SK-N-SH (cell line): Measurements from ENCODE around the gene CBFA2T2. TPM values are rescaled to one million over a fixed set of nuclear protein-coding genes. Genes with fewer than 3 reads are reported as not detected.
"Not testable (repeated sequence)": the region's sequence is repeated elsewhere in the genome, so short reads cannot be mapped to it uniquely, and the experiment has no call there.

Experiments
- CTCF ChIA-PET: fragments of 300-600, 350-600 bp; formaldehyde crosslinking; extraction: SDS; loops from one replicate; lab custom pipeline; 2021; lab: Yijun Ruan, JAX
- POLR2A ChIA-PET: fragments of 350-600 bp; sonication (Branson Sonifier 250); formaldehyde crosslinking; extraction: SDS; loops from one replicate; lab custom pipeline; 2020; ENCODE audit warnings: antibody characterized with exemption, inconsistent platforms; lab: Yijun Ruan, JAX
- DNase-seq: peaks from one replicate; pipeline ENCODE4 v3.0.0; 2012
- H2AFZ ChIP-seq: fragments of 200-600 bp; sonication (generic); 2 replicates; pipeline ENCODE4 v1.8.1; 2016; ENCODE audit warnings: antibody characterized with exemption, mild to moderate bottlenecking, low read depth
- H3F3A ChIP-seq: fragments of 200-600 bp; sonication (generic); replicated peaks from 2 replicates; pipeline ENCODE3; 2016; ENCODE audit warnings: antibody characterized with exemption, mild to moderate bottlenecking; ENCODE audit not compliant: insufficient read depth
- H3K27ac ChIP-seq, 2 experiments: fragments of 200-500 bp in 1 of 2; fragments of 200-600 bp in 1 of 2; sonication (Bioruptor generic) in 1 of 2; sonication (generic), shearing (Covaris generic) in 1 of 2; 2 replicates each; pipeline versions ENCODE4 v1.5.1 to v1.6.1; 2014 to 2016; ENCODE audit warnings: low read depth in 2 of 2, inconsistent platforms in 1 of 2, low read length in 1 of 2, mild to moderate bottlenecking in 1 of 2, mixed read lengths in 1 of 2
- H3K27me3 ChIP-seq: fragments of 200-600 bp; sonication (generic), shearing (Covaris generic); 2 replicates; pipeline ENCODE4 v1.6.1; 2016; ENCODE audit warnings: mixed run types; ENCODE audit not compliant: insufficient read depth
- H3K36me3 ChIP-seq, 2 experiments: fragments of 200-500 bp in 1 of 2; fragments of 200-600 bp in 1 of 2; sonication (Bioruptor generic) in 1 of 2; sonication (generic) in 1 of 2; replicated peaks in 1 of 2; 2 replicates each; pipeline versions ENCODE3 to v1.5.1; 2014 to 2016; ENCODE audit warnings: low read length in 1 of 2, mild to moderate bottlenecking in 1 of 2; ENCODE audit not compliant: insufficient read depth in 2 of 2, control insufficient read depth in 1 of 2
- H3K4me1 ChIP-seq, 2 experiments: fragments of 200-500 bp in 1 of 2; fragments of 200-600 bp in 1 of 2; sonication (Bioruptor generic) in 1 of 2; sonication (generic), shearing (Covaris generic) in 1 of 2; 2 replicates each; pipeline versions ENCODE4 v1.5.1 to v1.6.1; 2014 to 2016; ENCODE audit warnings: low read depth in 1 of 2, low read length in 1 of 2, mixed run types in 1 of 2; ENCODE audit not compliant: insufficient read depth in 2 of 2, control insufficient read depth in 1 of 2
- H3K4me2 ChIP-seq: fragments of 200-600 bp; sonication (generic), shearing (Covaris generic); 2 replicates; pipeline ENCODE4 v1.6.1; 2017; ENCODE audit warnings: mixed run types
- H3K4me3 ChIP-seq, 2 experiments: fragments of 200-500 bp in 1 of 2; fragments of 200-600 bp in 1 of 2; sonication (Bioruptor generic) in 1 of 2; sonication (generic), shearing (Covaris generic) in 1 of 2; 2 replicates each; pipeline versions ENCODE4 v1.5.1 to v1.8.1; 2014 to 2016; ENCODE audit warnings: low read depth in 2 of 2, inconsistent platforms in 1 of 2, low read length in 1 of 2, mild to moderate bottlenecking in 1 of 2, mixed read lengths in 1 of 2, moderate library complexity in 1 of 2
- H3K79me2 ChIP-seq: fragments of 200-600 bp; sonication (generic); 2 replicates; pipeline ENCODE4 v1.8.1; 2017; ENCODE audit warnings: mild to moderate bottlenecking; ENCODE audit not compliant: insufficient read depth
- H3K9ac ChIP-seq: fragments of 200-600 bp; sonication (generic); 2 replicates; pipeline ENCODE4 v1.6.1; 2017; ENCODE audit warnings: mixed run types
- H3K9me2 ChIP-seq: fragments of 200-600 bp; sonication (generic); 2 replicates; pipeline ENCODE4 v1.6.1; 2017; ENCODE audit warnings: mixed run types
- H3K9me3 ChIP-seq: fragments of 200-600 bp; sonication (generic); 2 replicates; pipeline ENCODE4 v1.6.1; 2017; ENCODE audit warnings: mixed run types, mild to moderate bottlenecking, moderate library complexity
- H4K20me1 ChIP-seq: fragments of 200-600 bp; sonication (generic); 2 replicates; pipeline ENCODE4 v1.6.1; 2017; ENCODE audit warnings: mild to moderate bottlenecking, mixed run types; ENCODE audit not compliant: insufficient read depth
- ELF1 ChIP-seq: IDR thresholded peaks from 2 replicates; pipeline ENCODE4 v1.4.0; 2012
- EP300 ChIP-seq, 2 experiments: IDR thresholded peaks; 2 replicates each; pipeline versions ENCODE4 v1.4.0 to v1.6.1; 2012; ENCODE audit warnings: borderline replicate concordance in 1 of 2, low read depth in 1 of 2, low read length in 1 of 2
- FOXJ3 ChIP-seq: sonication (generic); formaldehyde crosslinking; IDR thresholded peaks from 2 replicates; pipeline ENCODE4 v1.5.1; 2020; ENCODE audit warnings: mild to moderate bottlenecking, missing genetic modification reagents
- FOXM1 ChIP-seq: IDR thresholded peaks from 2 replicates; pipeline ENCODE4 v1.4.0; 2012; ENCODE audit warnings: low read depth, mild to moderate bottlenecking
- GATA2 ChIP-seq: sonication (generic); formaldehyde crosslinking; IDR thresholded peaks from 2 replicates; pipeline ENCODE4 v1.5.0; 2020; ENCODE audit warnings: mild to moderate bottlenecking, missing genetic modification reagents
- MEF2A ChIP-seq: IDR thresholded peaks from 2 replicates; pipeline ENCODE4 v1.4.0; 2012; ENCODE audit warnings: low read depth, borderline replicate concordance
- NRF1 ChIP-seq: IDR thresholded peaks from 2 replicates; pipeline ENCODE4 v1.6.1; 2012; ENCODE audit warnings: low read depth, mild to moderate bottlenecking, low read length
- POLR2AphosphoS5 ChIP-seq: IDR thresholded peaks from 2 replicates; pipeline ENCODE4 v1.6.1; 2012; ENCODE audit warnings: low read depth, low read length
- RCOR1 ChIP-seq: fragments of 150-350 bp; IDR thresholded peaks from 2 replicates; pipeline ENCODE4 v1.6.1; 2017; ENCODE audit warnings: antibody characterized with exemption, low read length
- RXRA ChIP-seq: IDR thresholded peaks from 2 replicates; pipeline ENCODE4 v1.4.0; 2012; ENCODE audit warnings: low read depth, mild to moderate bottlenecking, borderline replicate concordance
- SIN3A ChIP-seq: IDR thresholded peaks from 2 replicates; pipeline ENCODE4 v1.6.1; 2012; ENCODE audit warnings: low read depth, mild to moderate bottlenecking, low read length, moderate library complexity, borderline replicate concordance
- SMC3 ChIP-seq: IDR thresholded peaks from 2 replicates; pipeline ENCODE4 v1.6.1; 2012; ENCODE audit warnings: low read depth, low read length, improper control_type of control experiment
- TAF1 ChIP-seq: IDR thresholded peaks from 2 replicates; pipeline ENCODE4 v1.6.1; 2012; ENCODE audit warnings: low read depth, mild to moderate bottlenecking, low read length, moderate library complexity, borderline replicate concordance
- TCF12 ChIP-seq: IDR thresholded peaks from 2 replicates; pipeline ENCODE4 v1.4.0; 2012
- WGBS: methylation state at CpG from one replicate; pipeline ENCODE4 v1.1.6; 2017; ENCODE audit warnings: low lambda C conversion rate; 5-methylcytosine and 5-hydroxymethylcytosine counted together
- polyA plus RNA-seq, 3 experiments: library from polyadenylated mRNA; depleted of rRNA; stranded (reverse); fragments of >200 nt; gene quantifications; 2 replicates each; pipeline ENCODE4 v1.2.3, GENCODE V29; 2012
- TF ChIP-seq, protein P1 (sequence below): IDR thresholded peaks from 2 replicates; pipeline ENCODE4 v1.4.0; 2012; ENCODE audit warnings: low read depth, borderline replicate concordance
- TF ChIP-seq, protein P2 (sequence below): IDR thresholded peaks from 2 replicates; pipeline ENCODE4 v1.4.0; 2012; ENCODE audit warnings: low read depth, borderline replicate concordance
- TF ChIP-seq, protein P3 (sequence below): IDR thresholded peaks from 2 replicates; pipeline ENCODE4 v1.6.1; 2012; ENCODE audit warnings: mild to moderate bottlenecking, low read depth, low read length, moderate library complexity
- TF ChIP-seq, protein P4 (sequence below): fragments of 150-350 bp; IDR thresholded peaks from 2 replicates; pipeline ENCODE4 v1.6.1; 2017; ENCODE audit warnings: antibody characterized with exemption, low read length, low read depth, borderline replicate concordance

CBFA2T2 gene
- polyA plus RNA-seq, 1 of the 3 experiments (the other 2 are of a cell fraction), result 11.0 TPM

DNA sequence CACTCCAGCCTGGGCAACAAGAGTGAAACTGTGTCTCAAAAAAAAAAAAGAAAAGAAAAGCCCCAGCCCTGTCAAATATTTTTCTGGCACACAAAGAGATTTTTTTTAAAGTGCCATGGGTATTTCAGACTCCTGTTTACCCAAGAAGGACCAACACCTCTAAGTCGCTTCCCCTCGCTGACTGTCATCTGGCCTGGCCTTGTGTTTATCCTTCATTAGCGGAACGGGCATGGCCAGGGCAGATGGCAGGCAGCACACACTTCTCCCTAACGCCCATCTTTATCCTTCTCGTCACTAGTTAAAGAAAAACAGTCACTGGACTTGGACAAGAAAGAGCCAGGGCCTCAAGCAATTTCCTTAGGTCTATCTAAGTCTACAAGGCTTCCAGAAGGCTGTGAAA is 7.3 kb upstream of the CBFA2T2 start:
- Histone ChIP-seq H2AFZ (no peak overlapping the region), H4K20me1 (no peaks in the 10 kb centered on the region), H3F3A (no peaks in the 10 kb centered on the region), H3K36me3 (no peaks in the 10 kb centered on the region), H3K9me3 (no peaks in the 10 kb centered on the region), H3K4me3 (no peak overlapping the region), H3K9me2 (no peaks in the 10 kb centered on the region), H3K4me2 (no peak overlapping the region), H3K79me2 (no peaks in the 10 kb centered on the region), H3K9ac (no peak overlapping the region), H3K4me1 (no peaks in the 10 kb centered on the region), H3K27ac (no peak overlapping the region), H3K27me3 (no peaks in the 10 kb centered on the region)
- 89% methylated on average over 6 of the region's 6 CpGs for WGBS
- CTCF ChIA-PET, result no interaction called here
- no peak for TF ChIP-seq SMC3
- no peak for TF ChIP-seq RCOR1
- TF ChIP-seq, protein P1, sequence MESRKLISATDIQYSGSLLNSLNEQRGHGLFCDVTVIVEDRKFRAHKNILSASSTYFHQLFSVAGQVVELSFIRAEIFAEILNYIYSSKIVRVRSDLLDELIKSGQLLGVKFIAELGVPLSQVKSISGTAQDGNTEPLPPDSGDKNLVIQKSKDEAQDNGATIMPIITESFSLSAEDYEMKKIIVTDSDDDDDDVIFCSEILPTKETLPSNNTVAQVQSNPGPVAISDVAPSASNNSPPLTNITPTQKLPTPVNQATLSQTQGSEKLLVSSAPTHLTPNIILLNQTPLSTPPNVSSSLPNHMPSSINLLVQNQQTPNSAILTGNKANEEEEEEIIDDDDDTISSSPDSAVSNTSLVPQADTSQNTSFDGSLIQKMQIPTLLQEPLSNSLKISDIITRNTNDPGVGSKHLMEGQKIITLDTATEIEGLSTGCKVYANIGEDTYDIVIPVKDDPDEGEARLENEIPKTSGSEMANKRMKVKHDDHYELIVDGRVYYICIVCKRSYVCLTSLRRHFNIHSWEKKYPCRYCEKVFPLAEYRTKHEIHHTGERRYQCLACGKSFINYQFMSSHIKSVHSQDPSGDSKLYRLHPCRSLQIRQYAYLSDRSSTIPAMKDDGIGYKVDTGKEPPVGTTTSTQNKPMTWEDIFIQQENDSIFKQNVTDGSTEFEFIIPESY, result no peak
- TF ChIP-seq TAF1, result no peak
- no peak for TF ChIP-seq FOXM1
- TF ChIP-seq NRF1, result no peak
- TF ChIP-seq MEF2A, result no peak
- no peak for TF ChIP-seq ELF1
- TF ChIP-seq GATA2, result no peak
- no peak for TF ChIP-seq EP300 (IDR thresholded peaks at IDR 0.05; ENCODE audit: borderline replicate concordance in 1 of 2, low read depth in 1 of 2, low read length in 1 of 2)
- TF ChIP-seq, protein P2, sequence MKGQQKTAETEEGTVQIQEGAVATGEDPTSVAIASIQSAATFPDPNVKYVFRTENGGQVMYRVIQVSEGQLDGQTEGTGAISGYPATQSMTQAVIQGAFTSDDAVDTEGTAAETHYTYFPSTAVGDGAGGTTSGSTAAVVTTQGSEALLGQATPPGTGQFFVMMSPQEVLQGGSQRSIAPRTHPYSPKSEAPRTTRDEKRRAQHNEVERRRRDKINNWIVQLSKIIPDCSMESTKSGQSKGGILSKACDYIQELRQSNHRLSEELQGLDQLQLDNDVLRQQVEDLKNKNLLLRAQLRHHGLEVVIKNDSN, result no peak
- TF ChIP-seq, protein P3, sequence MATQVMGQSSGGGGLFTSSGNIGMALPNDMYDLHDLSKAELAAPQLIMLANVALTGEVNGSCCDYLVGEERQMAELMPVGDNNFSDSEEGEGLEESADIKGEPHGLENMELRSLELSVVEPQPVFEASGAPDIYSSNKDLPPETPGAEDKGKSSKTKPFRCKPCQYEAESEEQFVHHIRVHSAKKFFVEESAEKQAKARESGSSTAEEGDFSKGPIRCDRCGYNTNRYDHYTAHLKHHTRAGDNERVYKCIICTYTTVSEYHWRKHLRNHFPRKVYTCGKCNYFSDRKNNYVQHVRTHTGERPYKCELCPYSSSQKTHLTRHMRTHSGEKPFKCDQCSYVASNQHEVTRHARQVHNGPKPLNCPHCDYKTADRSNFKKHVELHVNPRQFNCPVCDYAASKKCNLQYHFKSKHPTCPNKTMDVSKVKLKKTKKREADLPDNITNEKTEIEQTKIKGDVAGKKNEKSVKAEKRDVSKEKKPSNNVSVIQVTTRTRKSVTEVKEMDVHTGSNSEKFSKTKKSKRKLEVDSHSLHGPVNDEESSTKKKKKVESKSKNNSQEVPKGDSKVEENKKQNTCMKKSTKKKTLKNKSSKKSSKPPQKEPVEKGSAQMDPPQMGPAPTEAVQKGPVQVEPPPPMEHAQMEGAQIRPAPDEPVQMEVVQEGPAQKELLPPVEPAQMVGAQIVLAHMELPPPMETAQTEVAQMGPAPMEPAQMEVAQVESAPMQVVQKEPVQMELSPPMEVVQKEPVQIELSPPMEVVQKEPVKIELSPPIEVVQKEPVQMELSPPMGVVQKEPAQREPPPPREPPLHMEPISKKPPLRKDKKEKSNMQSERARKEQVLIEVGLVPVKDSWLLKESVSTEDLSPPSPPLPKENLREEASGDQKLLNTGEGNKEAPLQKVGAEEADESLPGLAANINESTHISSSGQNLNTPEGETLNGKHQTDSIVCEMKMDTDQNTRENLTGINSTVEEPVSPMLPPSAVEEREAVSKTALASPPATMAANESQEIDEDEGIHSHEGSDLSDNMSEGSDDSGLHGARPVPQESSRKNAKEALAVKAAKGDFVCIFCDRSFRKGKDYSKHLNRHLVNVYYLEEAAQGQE, result no peak
- no peak for TF ChIP-seq SIN3A
- TF ChIP-seq, protein P4, sequence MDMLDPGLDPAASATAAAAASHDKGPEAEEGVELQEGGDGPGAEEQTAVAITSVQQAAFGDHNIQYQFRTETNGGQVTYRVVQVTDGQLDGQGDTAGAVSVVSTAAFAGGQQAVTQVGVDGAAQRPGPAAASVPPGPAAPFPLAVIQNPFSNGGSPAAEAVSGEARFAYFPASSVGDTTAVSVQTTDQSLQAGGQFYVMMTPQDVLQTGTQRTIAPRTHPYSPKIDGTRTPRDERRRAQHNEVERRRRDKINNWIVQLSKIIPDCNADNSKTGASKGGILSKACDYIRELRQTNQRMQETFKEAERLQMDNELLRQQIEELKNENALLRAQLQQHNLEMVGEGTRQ, result no peak
- TF ChIP-seq FOXJ3 (CRISPR knock-in tag), result no peak
- no peak for TF ChIP-seq RXRA
- no peak for TF ChIP-seq TCF12
- no peak for TF ChIP-seq POLR2AphosphoS5
- POLR2A ChIA-PET, result no interaction called here
- DNase-seq, result no peak

DNA sequence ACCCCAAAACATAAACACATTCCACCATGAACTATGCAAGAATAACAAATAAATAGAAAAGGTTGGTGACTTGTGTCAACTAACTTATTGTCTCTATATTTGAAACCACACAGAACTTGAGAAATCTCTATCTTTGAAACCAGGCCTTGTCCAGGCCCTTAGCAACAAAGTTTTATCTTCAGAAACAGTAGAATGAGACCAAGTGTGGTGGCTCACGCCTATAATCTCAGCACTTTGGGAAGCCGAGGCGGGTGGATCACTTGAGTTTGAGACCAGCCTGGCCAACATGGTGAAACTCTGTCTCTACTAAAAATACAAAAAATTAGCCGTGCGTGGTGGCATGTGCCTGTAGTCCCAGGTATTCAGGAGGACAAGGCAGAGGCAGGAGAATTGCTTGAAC is 6.7 kb upstream of the CBFA2T2 start:
- H3K4me2 ChIP-seq, H2AFZ ChIP-seq, H3K27me3 ChIP-seq, H3K27ac ChIP-seq, H3K79me2 ChIP-seq, H3K9me2 ChIP-seq, POLR2A ChIA-PET, H3K4me3 ChIP-seq, H3K9me3 ChIP-seq, H3K36me3 ChIP-seq, H3F3A ChIP-seq, DNase-seq, H3K9ac ChIP-seq, H4K20me1 ChIP-seq, H3K4me1 ChIP-seq: not testable (repeated sequence)
- CTCF ChIA-PET, result interaction anchor here (2.0 kb wide), 1 partner anchor 26 kb away, joined by 6 read pairs; no protein-coding TSS in a partner anchor
- 96% methylated on average over 5 of the region's 5 CpGs for WGBS
